HG02943 (cell line): ENCODE measurements around the gene APBA1.

ENCODE experiments used
- ATAC-seq: cut with Tn5 transposase; IDR thresholded peaks from one replicate; pipeline ENCODE4 v1.9.1; 2021; ENCODE audit warnings: mild to moderate bottlenecking, low read depth, moderate library complexity; ENCODE audit not compliant: unreplicated experiment

The APBA1 gene

DNA sequence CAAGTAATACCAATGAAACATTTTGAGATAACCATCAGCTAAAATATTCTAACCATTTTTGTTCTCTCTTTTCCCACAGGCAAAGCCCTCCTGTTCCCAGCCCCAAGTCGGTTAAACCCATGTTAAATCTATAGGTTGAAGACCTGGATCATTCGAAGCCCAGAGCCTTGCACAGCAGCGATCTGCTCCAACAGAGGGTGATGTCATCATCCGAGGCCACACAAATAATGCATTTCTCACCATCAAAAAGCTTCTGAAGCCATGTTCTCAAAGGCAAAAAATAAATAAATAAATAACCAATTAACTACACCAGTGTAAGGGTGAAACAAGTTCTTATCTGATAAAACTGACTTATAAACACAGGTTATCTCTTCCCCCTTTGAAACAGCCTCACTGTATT, 178.0 kb downstream of the APBA1 start:
- ATAC-seq = no peak

DNA sequence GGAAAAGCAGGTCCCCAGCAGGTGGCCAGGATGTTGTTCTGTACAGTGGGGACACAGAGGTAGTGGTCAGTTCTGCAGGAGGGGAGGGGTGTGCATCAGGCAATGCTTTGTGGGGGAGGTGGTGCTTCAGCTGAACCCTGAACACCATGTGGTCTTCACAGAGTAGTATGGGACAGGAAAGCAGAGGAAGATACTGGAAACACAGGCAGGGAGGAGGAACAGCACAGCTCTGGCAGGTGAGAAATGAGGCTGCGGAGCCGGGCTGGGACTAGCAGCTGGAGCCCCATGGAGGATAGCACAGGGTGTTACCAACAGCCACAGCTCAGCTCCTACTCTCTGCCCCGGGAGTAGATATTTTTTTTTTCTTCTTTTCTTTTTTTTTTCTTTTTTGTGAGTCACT, 185.7 kb downstream of the APBA1 start:
- ATAC-seq = no peak

DNA sequence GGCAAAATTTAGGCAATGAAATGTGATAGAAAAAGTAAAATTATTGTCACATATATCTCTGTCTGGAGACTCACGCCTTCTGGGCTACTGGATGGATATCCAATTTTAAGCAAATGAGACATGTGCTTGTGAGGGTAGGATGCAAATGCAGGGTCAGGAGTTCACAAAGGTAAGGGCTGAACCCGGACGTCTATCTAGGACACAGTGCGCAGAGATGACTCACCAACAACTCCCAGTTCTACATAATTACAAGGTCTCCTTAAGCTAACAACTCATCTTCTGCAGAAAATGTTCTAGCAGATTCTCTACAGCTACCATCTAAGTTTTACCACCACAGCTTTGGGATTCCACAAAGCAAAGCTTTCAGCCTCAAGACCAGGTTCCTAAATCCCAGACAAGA, 186.7 kb downstream of the APBA1 start:
- ATAC-seq = no peak

DNA sequence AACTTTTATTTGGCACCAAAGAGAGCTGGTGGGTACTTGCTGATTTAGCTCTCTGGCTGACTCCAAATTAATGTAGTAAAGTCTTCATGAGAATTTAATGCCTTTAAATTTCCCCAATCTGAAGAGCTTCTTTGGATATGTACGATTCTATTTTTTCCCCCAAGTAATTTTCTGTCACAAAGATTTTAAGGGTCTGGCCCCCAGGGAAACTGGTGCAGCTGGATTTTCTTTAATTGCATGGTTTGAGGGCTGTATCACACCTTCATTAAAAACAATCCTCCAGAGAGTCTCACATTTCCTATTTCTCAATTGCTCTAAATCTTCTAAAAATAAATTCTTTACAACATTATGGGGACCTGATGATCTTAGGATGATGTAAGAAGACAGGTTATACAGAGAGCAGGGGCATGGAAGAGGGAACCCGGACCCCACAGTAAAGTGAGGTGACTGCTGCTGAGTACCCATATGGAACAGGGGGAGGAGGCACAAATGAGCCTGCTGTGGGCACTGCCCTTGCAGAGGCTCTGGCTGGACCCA, 188.2 kb downstream of the APBA1 start:
- ATAC-seq = no peak

DNA sequence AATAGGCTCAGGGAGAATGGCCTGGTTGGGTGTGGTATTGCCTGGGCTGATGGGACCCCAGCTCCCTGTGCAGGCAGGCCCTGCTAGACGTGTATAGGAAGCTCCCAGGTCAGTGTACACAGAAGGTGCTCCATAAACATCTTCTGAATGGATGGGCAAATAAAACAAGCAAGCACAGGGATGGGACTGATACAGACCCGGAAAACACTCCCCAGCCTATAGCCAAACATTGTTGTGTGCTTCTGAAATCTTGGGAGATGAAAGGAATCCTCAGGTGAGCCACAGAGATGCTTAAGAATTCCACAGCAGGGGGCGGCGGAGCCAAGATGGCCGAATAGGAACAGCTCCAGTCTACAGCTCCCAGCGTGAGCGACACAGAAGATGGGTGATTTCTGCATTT, 195.4 kb downstream of the APBA1 start:
- no peak for ATAC-seq

DNA sequence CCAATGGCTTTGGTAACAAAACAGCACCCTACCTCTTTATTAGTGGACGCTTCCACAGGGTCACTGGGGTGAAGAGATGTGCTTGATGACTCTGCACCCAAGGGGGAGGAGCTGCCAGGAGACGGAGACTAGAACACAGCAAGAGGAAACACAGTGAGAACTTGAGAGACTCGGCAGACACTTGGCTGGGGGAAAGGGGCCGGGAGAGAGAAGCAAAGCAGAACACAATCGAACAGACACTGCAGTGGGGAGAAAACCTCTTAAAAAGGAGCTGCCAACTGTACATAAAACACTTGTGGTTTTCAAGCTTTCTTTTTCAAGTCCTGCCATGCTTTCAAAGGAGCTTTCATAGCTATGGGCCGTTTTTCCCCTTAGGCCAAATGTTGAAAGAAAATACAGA, 196.2 kb downstream of the APBA1 start:
- ATAC-seq = no peak

DNA sequence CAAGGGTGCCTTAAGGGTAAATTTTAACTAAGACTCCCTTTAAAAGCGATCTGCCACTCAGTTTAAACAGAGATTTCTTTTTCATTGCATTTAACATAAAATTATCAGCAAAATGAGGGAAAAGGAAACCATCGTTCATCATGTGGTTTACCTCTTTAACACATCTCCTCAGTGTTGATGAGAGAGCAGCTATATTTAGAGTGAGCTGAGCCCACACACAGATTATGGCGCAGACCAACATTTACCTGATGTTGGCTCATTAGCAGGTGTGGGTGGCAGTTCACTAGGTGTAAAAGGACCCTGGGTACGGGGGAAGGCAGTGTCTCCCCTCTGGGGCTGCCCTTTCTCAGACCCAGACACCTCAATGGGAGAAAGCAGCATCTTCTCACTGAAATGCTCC, 197.3 kb downstream of the APBA1 start:
- ATAC-seq = no peak

DNA sequence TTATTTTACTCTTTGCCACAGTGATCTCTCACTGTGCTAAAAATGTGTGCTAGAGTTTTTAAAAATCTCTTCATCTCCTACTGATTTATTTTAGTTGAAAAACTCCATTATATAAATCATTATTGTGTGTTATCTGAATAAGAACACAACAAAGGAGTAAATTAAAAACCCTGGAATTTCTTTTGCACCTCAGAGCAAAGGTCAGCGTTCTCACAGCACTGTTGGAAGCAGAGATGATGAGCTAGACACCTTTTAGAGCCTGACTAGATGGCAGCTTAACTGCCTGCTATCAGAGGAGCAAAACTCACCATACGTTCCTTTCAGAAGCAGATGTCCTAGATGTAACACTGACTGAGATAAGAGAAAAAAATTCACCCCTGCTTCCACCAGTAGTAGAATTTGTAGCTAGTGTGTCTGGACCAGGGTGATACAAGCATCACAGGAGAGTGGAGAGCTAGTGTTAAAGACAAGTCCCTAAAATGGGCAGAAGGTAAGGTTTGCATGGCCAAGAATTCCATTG, 200.0 kb downstream of the APBA1 start:
- no peak for ATAC-seq

DNA sequence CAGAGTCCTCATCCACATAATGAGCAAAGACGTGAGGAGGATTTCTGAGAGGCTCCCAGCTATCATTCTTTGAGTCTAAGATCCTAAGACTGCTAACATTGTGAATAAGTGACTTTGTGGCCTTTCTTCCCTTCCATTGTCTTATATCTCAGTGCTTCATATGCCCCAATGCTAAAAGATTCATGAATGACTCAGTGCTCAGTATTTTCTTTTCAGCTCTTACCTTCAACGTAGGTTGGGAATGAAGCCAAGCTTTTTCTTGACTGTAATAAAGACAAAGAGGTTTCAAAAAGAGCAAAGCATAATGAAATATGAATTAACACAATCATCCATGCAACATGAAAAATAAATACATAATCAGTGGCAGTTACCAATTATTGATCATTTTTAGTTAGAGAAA, 200.7 kb downstream of the APBA1 start:
- no peak for ATAC-seq

DNA sequence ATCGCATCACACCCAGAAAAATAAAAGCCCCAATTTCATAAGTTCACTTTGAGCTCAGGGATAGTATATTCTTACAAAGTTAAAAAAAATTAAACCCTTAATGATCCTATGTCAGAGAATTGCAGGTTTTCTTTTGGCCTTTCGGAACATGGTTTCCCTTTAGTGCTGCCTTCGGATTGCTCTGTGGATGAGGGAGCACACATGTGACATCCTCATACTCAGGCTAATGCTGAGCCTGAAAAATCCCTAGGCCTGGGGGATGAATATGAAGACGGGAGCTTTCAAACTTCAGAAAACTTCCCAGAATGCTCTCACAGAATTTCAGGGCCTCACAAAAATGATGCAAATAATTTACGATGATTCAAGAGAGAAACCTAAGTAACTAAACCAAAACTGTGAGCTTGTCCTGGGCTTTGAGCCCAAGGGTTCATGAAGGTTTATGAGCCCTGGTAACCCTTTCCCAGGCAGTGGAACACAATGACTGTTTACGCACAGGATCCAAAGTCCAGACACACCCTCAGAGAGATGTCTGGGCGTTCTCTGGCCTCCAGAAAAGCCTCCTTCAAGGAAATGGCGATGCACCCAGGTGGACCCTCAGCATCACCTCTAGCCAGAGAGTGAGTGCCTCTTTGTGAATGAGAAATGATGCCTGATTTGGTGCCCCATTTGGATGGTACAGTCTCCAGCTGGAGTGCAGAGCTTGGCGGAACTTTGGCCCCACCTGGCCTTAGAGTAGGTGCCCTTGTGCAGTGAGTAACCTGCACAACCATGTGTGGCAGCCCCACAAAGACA, 201.8 kb downstream of the APBA1 start:
- no peak for ATAC-seq

DNA sequence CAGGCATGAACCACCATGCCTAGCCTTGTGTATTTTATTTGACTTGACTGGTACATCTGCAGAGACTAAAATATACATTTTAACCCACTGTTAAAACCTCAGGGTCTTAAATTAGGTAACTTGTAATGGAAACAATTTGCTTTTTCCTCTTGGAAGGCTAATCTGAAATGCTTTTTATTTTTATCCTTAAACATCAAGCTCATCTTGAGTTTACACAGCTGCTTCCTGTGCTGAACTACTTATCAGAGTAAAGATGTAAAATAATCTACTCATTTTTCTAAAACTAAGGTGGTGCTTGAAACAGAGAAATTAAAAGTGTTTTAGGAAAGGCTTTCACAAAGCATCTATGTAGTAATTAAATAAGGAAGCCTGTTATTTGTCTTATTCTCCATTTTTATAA, 203.0 kb downstream of the APBA1 start:
- ATAC-seq = no peak

DNA sequence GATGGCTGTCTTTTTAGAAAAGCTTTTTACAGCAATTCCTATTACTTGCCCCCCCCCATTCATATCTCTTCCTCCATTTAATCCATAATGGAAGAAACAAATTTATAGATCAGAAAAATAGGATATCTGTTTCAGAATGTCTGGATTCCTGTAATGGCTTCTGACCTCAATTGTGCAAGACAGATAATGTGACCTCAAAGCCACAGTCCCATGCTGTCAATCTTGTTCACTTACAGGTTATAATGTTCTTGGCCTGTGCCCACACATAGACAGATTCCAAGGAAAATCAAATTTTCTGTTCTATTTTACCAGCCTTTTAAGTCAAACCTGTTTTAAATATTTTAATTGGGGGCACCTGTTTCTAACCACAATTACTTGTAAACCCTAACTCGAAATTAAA, 203.8 kb downstream of the APBA1 start:
- no peak for ATAC-seq

DNA sequence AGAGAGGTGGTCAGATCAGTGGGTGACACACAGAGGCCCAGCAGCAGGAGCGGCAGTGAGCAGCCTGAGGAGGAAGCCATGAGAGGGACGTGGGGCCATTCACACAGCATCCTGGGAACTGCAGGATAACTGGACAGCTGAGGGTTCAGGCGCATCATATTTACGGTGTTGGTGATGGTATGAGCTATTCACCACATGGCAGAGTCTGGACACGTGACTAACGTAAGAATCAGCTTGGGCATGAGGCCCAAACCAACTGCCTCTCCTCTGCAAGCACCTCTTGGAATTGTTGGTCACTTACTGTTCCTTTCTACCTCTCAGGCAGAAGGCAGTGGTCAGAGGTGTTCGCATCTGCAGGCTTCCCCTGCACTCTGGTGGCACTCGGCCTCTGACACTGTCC, 206.0 kb downstream of the APBA1 start:
- no peak for ATAC-seq

DNA sequence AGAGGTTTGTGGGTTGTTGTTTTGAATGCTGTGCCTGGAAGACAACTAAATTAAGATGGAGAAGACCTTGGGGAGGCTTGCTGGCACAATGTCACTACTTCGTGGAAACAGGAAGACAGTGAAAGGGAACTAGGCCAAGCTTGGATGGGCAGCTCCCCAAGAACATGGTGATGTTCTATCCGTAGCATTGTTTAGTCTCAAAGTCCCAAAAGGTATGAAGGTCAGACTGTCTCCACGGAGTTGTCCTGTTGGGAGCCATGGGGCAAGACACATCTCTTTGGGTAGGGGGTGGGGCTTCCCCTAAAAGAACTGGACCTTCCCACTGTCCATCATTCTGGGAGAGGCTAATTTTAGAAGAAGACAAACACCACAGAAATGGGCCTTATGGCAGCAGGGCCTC, 206.7 kb downstream of the APBA1 start:
- ATAC-seq = no peak

DNA sequence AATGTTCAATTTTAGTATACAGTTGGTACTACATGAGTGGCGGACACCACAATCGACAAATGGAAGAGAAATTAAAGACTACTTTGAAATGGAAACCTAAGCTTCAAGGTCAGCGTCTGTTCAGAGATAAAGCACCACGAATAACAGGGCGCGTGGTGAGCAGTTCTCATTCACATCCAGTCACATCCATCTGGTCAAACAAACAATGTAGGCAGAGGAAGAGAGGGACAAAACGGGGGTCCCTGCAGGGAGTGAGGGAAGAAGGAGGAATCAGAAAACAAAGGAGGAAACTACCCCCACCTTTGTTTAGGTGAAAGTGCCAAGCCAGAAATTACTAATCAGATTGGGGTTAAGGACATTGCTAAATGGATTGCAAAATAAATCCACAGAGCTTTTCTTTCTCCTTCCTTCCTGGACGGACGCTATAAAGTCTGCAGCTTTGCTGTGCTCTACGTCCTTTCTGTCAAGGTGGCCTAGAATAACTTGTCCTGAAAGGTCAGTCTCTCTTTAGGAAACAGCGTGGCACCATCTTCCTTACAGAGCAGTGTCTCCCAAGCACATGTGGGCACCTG, 208.6 kb downstream of the APBA1 start:
- ATAC-seq = no peak

DNA sequence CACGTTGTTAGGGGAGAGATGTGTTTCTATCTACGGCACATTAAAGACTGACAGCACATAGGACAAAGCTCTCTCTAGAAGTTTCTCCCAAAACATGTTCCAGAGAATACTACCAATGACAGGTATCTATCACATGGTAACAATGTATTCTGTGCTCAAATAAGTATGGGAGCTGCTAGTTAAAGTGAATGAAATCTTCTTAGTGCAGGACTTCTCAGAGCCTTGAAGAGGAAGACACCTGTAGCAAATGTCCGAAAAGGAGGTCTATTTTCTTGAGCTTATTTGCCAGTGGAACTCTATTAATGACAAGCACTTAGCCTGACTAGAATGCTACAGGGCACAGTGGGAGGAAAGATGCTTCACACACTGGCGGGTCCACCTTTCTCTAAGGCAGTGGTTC, 209.8 kb downstream of the APBA1 start:
- no peak for ATAC-seq

DNA sequence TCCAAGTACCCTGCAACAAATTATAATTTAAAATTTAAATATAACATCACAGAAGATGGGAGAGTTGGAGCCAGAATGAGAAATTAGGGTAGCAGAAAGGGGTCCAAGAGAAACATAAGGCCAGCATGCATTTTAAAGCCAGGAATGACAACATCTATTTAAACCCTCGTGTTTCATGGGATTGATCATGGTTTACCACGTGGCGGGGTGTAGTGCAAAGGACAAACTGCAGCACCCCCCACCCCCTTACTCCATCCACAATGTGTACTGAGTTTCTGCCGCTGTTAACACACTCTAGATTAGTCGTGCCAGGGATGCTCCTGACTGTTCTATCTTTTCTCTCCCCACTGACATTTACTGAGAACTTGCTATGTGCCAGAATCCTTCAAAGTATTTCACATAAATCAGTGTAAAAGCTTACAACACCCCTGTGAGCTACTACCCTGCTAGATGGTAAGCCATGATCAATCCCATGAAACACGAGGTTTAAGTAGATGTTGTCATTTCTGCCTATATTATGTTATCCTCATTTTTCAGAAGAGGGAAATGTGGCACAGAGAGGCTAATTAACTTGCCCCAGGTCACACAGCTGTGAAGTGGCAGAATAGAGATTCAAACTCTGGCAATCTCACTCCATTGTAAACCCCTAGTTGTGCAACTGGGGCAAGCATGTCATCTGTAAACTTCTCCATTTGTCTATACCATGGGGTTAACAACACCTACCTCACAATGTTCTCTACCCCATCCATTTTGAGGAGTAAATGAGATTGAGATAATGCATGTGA, 210.9 kb downstream of the APBA1 start:
- ATAC-seq = no peak

DNA sequence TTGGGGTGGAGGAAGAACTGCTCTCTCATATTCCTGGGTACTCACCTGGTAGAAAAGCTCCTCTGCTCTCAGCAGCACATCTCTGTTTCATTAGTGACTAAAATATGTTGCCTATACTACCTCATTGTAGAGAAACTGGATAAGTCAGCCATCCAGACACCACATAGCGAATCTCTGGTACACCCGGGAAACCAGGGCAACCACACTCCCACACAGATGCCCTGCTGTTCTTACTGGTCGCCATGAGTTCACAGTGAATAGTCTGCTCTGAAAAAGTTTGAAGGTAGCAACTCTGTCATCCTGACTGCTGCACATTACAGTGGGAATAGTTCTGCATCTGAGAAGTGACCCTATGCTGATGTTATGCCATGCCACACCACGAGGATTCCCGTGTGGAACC, 212.2 kb downstream of the APBA1 start:
- ATAC-seq = no peak

DNA sequence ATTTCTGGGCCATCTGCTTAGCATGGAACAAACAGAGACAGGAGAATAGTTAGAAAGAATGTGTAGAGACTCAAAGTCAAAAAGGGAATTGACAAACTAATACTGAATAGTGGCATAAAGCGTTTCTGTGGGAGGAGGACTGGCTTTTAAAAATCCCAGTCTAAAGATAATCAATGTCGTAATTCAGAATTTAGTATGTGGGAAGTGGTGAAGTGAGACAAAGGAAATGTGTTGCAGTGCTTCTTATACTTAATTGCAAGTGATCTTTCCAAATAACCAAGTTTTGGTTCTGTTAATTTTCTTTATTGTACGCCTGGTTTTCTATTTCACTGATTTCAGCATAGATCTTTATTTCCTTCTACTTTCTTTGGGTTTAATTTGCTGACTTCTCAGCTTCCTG, 214.0 kb downstream of the APBA1 start:
- ATAC-seq = no peak

DNA sequence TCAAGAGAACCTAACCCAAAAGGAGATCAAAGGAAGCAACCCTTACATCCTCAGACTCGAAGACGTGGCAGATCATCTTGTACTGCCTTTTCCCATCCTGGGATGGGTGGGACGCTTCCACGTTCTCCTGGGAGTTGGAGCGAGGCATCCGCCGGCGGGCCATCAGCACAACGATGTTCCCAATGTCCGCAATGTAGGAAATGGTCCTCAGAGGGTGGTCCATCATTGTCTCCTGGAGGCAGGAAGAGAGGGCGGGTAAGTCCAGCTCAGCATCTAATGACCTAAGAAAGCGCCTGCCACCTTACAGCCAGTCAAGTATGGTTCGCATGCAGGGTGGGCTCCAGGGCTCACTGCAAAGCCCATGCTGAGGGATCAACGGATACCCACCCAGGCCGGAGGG, 216.0 kb downstream of the APBA1 start:
- ATAC-seq = no peak

DNA sequence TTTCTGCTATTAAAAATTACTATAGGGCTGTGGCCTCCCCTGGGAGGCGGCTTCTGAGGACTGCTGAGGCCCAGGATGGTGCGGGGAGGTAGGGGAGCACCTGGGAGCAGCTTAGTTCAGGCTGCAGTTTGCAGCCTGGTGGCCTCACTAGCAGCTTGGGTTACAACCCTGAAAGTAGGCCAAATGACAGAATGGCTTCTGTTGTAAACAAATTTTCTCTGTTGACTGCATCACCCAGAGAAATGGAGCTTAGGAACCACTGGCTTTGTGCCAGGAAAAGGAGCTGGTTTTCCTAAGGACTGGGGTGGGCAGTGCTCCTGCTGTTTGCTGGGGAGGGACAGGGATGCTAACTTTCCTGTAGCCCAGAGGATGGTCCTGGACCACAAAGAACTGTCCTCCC, 216.9 kb downstream of the APBA1 start:
- ATAC-seq = no peak
